ENCODE results near the gene NPAS3. TPM values are rescaled to one million over a fixed set of nuclear protein-coding genes. Genes with fewer than 3 reads are reported as not detected.

NPAS3 gene
- total RNA-seq, 2 donors from 2014 or later: 0.33 to 0.78 TPM

DNA sequence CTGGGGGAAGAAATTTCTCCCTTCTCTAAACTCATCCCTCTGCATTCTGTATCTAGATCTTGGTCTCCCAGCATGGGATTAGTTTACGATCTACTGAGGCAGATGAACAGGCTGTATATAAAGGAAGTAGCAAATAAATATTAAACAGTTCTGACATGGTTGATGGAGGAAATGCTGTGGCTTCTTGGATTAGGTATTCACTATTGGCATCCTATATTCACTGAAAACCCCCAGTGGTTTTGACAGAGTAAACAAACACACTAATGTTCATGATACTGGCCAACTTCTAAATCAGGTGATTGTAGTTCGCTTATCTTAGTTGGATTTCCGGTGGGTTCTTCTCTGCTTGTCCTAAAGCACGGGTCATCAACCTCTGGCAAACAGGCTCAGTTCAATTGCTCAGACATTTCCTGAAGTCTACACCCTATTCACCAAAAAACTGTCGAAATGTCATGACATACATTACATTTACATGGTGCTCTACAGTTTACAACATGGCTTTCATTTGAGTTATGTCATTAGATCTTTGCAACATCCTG lies 578.3 kb downstream of the NPAS3 start:
- no peak for DNase-seq
- TF ChIP-seq CTCF (IDR thresholded peaks at IDR 0.05) (no peak), POLR2A (IDR thresholded peaks at IDR 0.05) (no peak)
- intact Hi-C loops (cut with DNase I): no loop called here
- no peaks in the 10 kb centered on the region for H3K27me3 ChIP-seq
- H3K4me3 ChIP-seq: no peak overlapping the region
- H3K36me3 ChIP-seq (replicated peaks in 1 of 2; ENCODE audit: insufficient read depth in 1 of 2, low read depth in 2 of 2): no peaks in the 10 kb centered on the region
- no peaks in the 10 kb centered on the region for H3K4me1 ChIP-seq
- no peaks in the 10 kb centered on the region for H3K9me3 ChIP-seq
- H3K27ac ChIP-seq: no peak overlapping the region
- no peak for ATAC-seq
- 74 to 75% methylated on average over 5 of the region's 5 CpGs for WGBS, 2 donors

- H3K4me3 ChIP-seq: no peak overlapping the region
- H3K27me3 ChIP-seq: no peaks in the 10 kb centered on the region
- no peaks in the 10 kb centered on the region for H3K4me1 ChIP-seq
- DNase-seq (no peak), ATAC-seq (no peak)
- no peaks in the 10 kb centered on the region for H3K36me3 ChIP-seq (replicated peaks in 1 of 2; ENCODE audit: insufficient read depth in 1 of 2, low read depth in 2 of 2)
- WGBS, 2 donors: 54 to 83% methylated on average over 2 of the region's 2 CpGs
- TF ChIP-seq CTCF (IDR thresholded peaks at IDR 0.05) (no peak), POLR2A (IDR thresholded peaks at IDR 0.05) (no peak)
- H3K27ac ChIP-seq: no peak overlapping the region
- H3K9me3 ChIP-seq: no peaks in the 10 kb centered on the region
- intact Hi-C loops (cut with DNase I): no loop called here
Measured at GRCh38 chr14:33521192-33521591, 582.5 kb downstream of the NPAS3 start.

- no peaks in the 10 kb centered on the region for H3K9me3 ChIP-seq
- DNase-seq (no peak), ATAC-seq (no peak)
- H3K36me3 ChIP-seq (replicated peaks in 1 of 2; ENCODE audit: insufficient read depth in 1 of 2, low read depth in 2 of 2): no peaks in the 10 kb centered on the region
- H3K27me3 ChIP-seq: no peaks in the 10 kb centered on the region
- H3K4me1 ChIP-seq: no peaks in the 10 kb centered on the region
- intact Hi-C loops (cut with DNase I): no loop called here
- H3K27ac ChIP-seq: no peak overlapping the region
- WGBS, 2 donors: 66 to 67% methylated on average over 1 of the region's 1 CpG
- no peak overlapping the region for H3K4me3 ChIP-seq
- TF ChIP-seq CTCF (IDR thresholded peaks at IDR 0.05) (no peak), POLR2A (IDR thresholded peaks at IDR 0.05) (no peak)
Measured at GRCh38 chr14:33524244-33524643, 585.6 kb downstream of the NPAS3 start.

GRCh38 chr14:33525626-33526025 lies 586.9 kb downstream of the NPAS3 start:
- DNase-seq (no peak), ATAC-seq (no peak)
- intact Hi-C loops (cut with DNase I): no loop called here
- Histone ChIP-seq H3K27ac (no peak overlapping the region), H3K4me3 (no peak overlapping the region), H3K9me3 (no peaks in the 10 kb centered on the region), H3K4me1 (no peaks in the 10 kb centered on the region), H3K27me3 (no peaks in the 10 kb centered on the region), H3K36me3 (replicated peaks in 1 of 2; ENCODE audit: insufficient read depth in 1 of 2, low read depth in 2 of 2) (no peaks in the 10 kb centered on the region)
- TF ChIP-seq POLR2A (IDR thresholded peaks at IDR 0.05): no peak
- 17 to 25% methylated on average over 3 of the region's 3 CpGs for WGBS, 2 donors

- intact Hi-C loops (cut with DNase I): no loop called here
- no peaks in the 10 kb centered on the region for H3K36me3 ChIP-seq (replicated peaks in 1 of 2; ENCODE audit: insufficient read depth in 1 of 2, low read depth in 2 of 2)
- no peaks in the 10 kb centered on the region for H3K27me3 ChIP-seq
- DNase-seq (no peak), ATAC-seq (no peak)
- 75 to 85% methylated on average over 6 of the region's 6 CpGs for WGBS, 2 donors
- no peak overlapping the region for H3K27ac ChIP-seq
- no peak overlapping the region for H3K4me3 ChIP-seq
- H3K4me1 ChIP-seq: no peaks in the 10 kb centered on the region
- H3K9me3 ChIP-seq: no peaks in the 10 kb centered on the region
- TF ChIP-seq POLR2A (IDR thresholded peaks at IDR 0.05): no peak
- TF ChIP-seq CTCF (IDR thresholded peaks at IDR 0.05): no peak
Measured at GRCh38 chr14:33527023-33527634, 588.5 kb downstream of the NPAS3 start.
